Measurements from ENCODE around the gene CNTNAP2. TPM values are rescaled to one million over a fixed set of nuclear protein-coding genes. Genes with fewer than 3 reads are reported as not detected.

Gene CNTNAP2
- total RNA-seq, 2 experiments from 2014 or later = 0.28 TPM; not detected in 1

GRCh38 chr7:148187471-148187870 is 2070.9 kb downstream of the CNTNAP2 start:
- ChIA-PET CTCF (ENCODE audit: unreplicated experiment) (no interaction called here), POLR2A (interaction anchor here (1.4 kb wide), 1 partner anchor 12 kb away, joined by 4 read pairs; no protein-coding TSS in a partner anchor)
- DNase-seq (ENCODE audit: low spot score) = no peak
- H3K4me2 ChIP-seq (ENCODE audit: low read length) = no peak overlapping the region
- no peaks in the 10 kb centered on the region for H3K36me3 ChIP-seq (ENCODE audit: insufficient read depth, low read length)
- no peak overlapping the region for H3K27ac ChIP-seq (ENCODE audit: low read depth, low read length, poor library complexity, severe bottlenecking)
- intact Hi-C loops (cut with micrococcal nuclease; ENCODE audit: unreplicated experiment) = no loop called here
- no peak overlapping the region for H2AFZ ChIP-seq (ENCODE audit: low read length)
- TF ChIP-seq CTCF (conservative IDR thresholded peaks at IDR 0.05; ENCODE audit: low read length) = no peak
- no peak for TF ChIP-seq EZH2phosphoT487 (IDR thresholded peaks at IDR 0.05; ENCODE audit: borderline replicate concordance, low read depth, low read length)
- H3K79me2 ChIP-seq (ENCODE audit: insufficient read depth, low read depth, low read length) = no peaks in the 10 kb centered on the region
- BruUV-seq (replicated peaks) = no TSS peak
- no peaks in the 10 kb centered on the region for H3K4me1 ChIP-seq (ENCODE audit: insufficient read depth, low read length, poor library complexity, severe bottlenecking)
- H3K9me2 ChIP-seq (ENCODE audit: insufficient read depth, low read length) = no peaks in the 10 kb centered on the region
- H4K20me1 ChIP-seq (ENCODE audit: insufficient read depth, low read length) = no peaks in the 10 kb centered on the region
- H3K4me3 ChIP-seq (ENCODE audit: low read depth, low read length, poor library complexity, severe bottlenecking) = no peak overlapping the region
- H3K9me3 ChIP-seq (ENCODE audit: low read length) = no peaks in the 10 kb centered on the region

GRCh38 chr7:148191391-148192065 is 2074.9 kb downstream of the CNTNAP2 start:
- no peak for DNase-seq (ENCODE audit: low spot score)
- Histone ChIP-seq H4K20me1 (ENCODE audit: insufficient read depth, low read length) (no peaks in the 10 kb centered on the region), H3K4me1 (ENCODE audit: insufficient read depth, low read length, poor library complexity, severe bottlenecking) (no peaks in the 10 kb centered on the region), H3K4me3 (ENCODE audit: low read depth, low read length, poor library complexity, severe bottlenecking) (no peak overlapping the region), H3K4me2 (ENCODE audit: low read length) (no peak overlapping the region), H3K36me3 (ENCODE audit: insufficient read depth, low read length) (no peaks in the 10 kb centered on the region), H3K9me2 (ENCODE audit: insufficient read depth, low read length) (no peaks in the 10 kb centered on the region), H3K27ac (ENCODE audit: low read depth, low read length, poor library complexity, severe bottlenecking) (no peak overlapping the region), H2AFZ (ENCODE audit: low read length) (no peak overlapping the region), H3K79me2 (ENCODE audit: insufficient read depth, low read depth, low read length) (no peaks in the 10 kb centered on the region), H3K9me3 (ENCODE audit: low read length) (no peaks in the 10 kb centered on the region)
- intact Hi-C loops (cut with micrococcal nuclease; ENCODE audit: unreplicated experiment) = no loop called here
- CTCF ChIA-PET (ENCODE audit: unreplicated experiment) = no interaction called here
- no TSS peak for BruUV-seq (replicated peaks)
- no peak for TF ChIP-seq EZH2phosphoT487 (IDR thresholded peaks at IDR 0.05; ENCODE audit: borderline replicate concordance, low read depth, low read length)
- TF ChIP-seq CTCF (conservative IDR thresholded peaks at IDR 0.05; ENCODE audit: low read length) = no peak
- POLR2A ChIA-PET = no interaction called here

- Histone ChIP-seq H3K9me2 (ENCODE audit: insufficient read depth, low read length) (no peaks in the 10 kb centered on the region), H3K4me2 (ENCODE audit: low read length) (no peak overlapping the region), H3K9me3 (ENCODE audit: low read length) (no peaks in the 10 kb centered on the region), H3K4me3 (ENCODE audit: low read depth, low read length, poor library complexity, severe bottlenecking) (no peak overlapping the region), H4K20me1 (ENCODE audit: insufficient read depth, low read length) (no peaks in the 10 kb centered on the region), H2AFZ (ENCODE audit: low read length) (no peak overlapping the region), H3K36me3 (ENCODE audit: insufficient read depth, low read length) (no peaks in the 10 kb centered on the region), H3K27ac (ENCODE audit: low read depth, low read length, poor library complexity, severe bottlenecking) (no peak overlapping the region), H3K4me1 (ENCODE audit: insufficient read depth, low read length, poor library complexity, severe bottlenecking) (no peaks in the 10 kb centered on the region), H3K79me2 (ENCODE audit: insufficient read depth, low read depth, low read length) (no peaks in the 10 kb centered on the region)
- TF ChIP-seq EZH2phosphoT487 (IDR thresholded peaks at IDR 0.05; ENCODE audit: borderline replicate concordance, low read depth, low read length) (no peak), CTCF (conservative IDR thresholded peaks at IDR 0.05; ENCODE audit: low read length) (no peak)
- no TSS peak for BruUV-seq (replicated peaks)
- intact Hi-C loops (cut with micrococcal nuclease; ENCODE audit: unreplicated experiment) = no loop called here
- ChIA-PET CTCF (ENCODE audit: unreplicated experiment) (no interaction called here), POLR2A (no interaction called here)
- no peak for DNase-seq (ENCODE audit: low spot score)
Observed at GRCh38 chr7:148192491-148192890, 2075.9 kb downstream of the CNTNAP2 start.
